Gastrocnemius medialis (tissue), 4 donors: Measurements from ENCODE around the gene SPINT2.

ENCODE experiments used
- CTCF ChIP-seq, 5 experiments: fragments of 450-650 bp in 3 of 5; fragments of 200-600 bp in 2 of 5; sonication (generic) in 2 of 5; IDR thresholded peaks in 4 of 5; conservative IDR thresholded peaks in 1 of 5; 1 replicate in 4 of 5; 2 replicates in 1 of 5; pipeline ENCODE4 v1.5.1; 2016 to 2019; ENCODE audit warnings: antibody characterized with exemption in 5 of 5, mild to moderate bottlenecking in 3 of 5, moderate library complexity in 3 of 5
- POLR2A ChIP-seq, 2 donors: fragments of 450-650 bp; IDR thresholded peaks; one replicate each; pipeline ENCODE4 v1.6.1; 2017; ENCODE audit warnings: antibody characterized with exemption in 2 of 2, mild to moderate bottlenecking in 2 of 2, moderate library complexity in 2 of 2

- TF ChIP-seq CTCF (IDR thresholded peaks at IDR 0.05 in 4 of 5, conservative IDR thresholded peaks at IDR 0.05 in 1 of 5) = no peak
- no peak for TF ChIP-seq POLR2A (IDR thresholded peaks at IDR 0.05)
Measured at GRCh38 chr19:38298821-38299680, 34.7 kb downstream of the SPINT2 start.
